ENCODE measurements around the gene KCNK2.

Gene KCNK2

DNA sequence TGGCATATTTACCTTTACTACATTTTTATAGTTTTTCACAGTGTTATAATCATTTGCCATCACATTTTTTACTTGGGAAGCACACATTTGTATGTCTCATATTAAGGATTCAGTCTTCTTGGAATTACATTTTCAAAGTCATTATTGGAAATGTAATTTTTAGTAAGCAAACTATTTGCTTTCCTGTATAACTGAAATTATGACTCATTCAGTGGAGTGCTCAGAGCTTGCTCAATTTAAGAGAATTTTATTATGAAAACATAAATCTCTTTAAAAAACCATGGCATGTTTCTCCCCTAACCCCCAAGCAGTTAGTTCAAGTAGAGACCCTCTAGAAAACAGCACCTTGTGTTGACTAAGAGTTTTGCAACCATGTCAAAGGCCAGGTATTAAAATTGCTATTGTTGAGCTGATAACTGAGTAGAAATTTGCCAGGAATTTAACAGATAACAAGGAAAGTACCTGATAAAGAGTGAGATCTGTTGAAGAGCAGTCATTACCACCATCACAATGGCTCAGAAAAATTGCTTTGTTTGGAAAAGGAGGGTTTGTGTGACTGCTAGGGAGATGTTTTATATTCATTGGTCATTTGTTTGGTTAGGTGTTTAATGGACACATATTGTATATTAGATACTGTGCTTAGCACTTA is 105.9 kb downstream of the KCNK2 start:
- H3K27ac ChIP-seq (ENCODE audit: low read depth, low read length), result no peak overlapping the region
- no peaks in the 10 kb centered on the region for H3K27me3 ChIP-seq (ENCODE audit: control insufficient read depth, insufficient read depth, low read length)
- no peak overlapping the region for H3K4me3 ChIP-seq (ENCODE audit: low read length)
- no peaks in the 10 kb centered on the region for H3K36me3 ChIP-seq (ENCODE audit: control insufficient read depth, insufficient read depth, low read length)
- no peaks in the 10 kb centered on the region for H3K4me1 ChIP-seq (ENCODE audit: control insufficient read depth, insufficient read depth, low read length)
- no peak overlapping the region for H3K9ac ChIP-seq (ENCODE audit: low read length)

DNA sequence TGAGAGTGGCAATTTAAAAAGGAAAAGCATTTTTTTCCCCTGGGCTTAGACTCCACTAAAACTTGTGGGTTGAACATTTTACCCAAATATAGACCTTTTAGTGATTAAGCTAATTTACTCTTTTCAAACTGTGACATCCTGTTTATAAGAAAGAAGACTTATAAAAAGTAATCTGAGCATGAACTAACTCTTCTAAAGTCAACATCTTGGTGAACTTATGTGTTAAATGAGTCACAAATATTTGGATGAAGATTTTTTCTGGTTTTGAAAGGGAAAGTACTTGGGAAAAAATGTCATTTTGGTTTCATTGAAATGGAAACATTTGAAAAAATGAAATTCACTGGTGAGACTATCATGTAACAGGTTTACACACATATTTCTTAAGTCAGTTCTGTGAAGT is 109.8 kb downstream of the KCNK2 start:
- Histone ChIP-seq H3K36me3 (ENCODE audit: control insufficient read depth, insufficient read depth, low read length) (no peaks in the 10 kb centered on the region), H3K27ac (ENCODE audit: low read depth, low read length) (no peak overlapping the region), H3K4me1 (ENCODE audit: control insufficient read depth, insufficient read depth, low read length) (no peaks in the 10 kb centered on the region), H3K27me3 (ENCODE audit: control insufficient read depth, insufficient read depth, low read length) (no peaks in the 10 kb centered on the region), H3K9ac (ENCODE audit: low read length) (no peak overlapping the region), H3K4me3 (ENCODE audit: low read length) (no peak overlapping the region)

DNA sequence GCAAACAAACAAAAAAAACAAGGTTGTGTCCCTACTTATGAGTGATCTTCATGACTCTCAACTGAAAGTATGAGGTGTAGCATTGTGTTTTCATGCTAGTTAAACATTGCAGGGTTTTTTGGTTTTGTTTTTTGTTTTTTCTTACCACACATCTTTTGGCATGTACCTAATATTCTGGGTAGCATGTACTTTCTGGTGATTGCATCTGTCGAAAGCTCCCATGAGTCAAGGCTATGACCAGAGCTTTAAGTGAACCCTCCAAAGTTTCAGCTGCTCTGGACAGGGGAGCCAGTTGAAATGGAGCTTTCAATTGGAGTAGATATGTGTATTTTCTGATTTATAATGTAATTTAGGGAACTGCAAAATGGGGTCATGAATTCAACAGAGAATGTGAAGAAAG is 115.5 kb downstream of the KCNK2 start:
- H3K36me3 ChIP-seq (ENCODE audit: control insufficient read depth, insufficient read depth, low read length), result no peaks in the 10 kb centered on the region
- H3K4me3 ChIP-seq (ENCODE audit: low read length), result no peak overlapping the region
- H3K4me1 ChIP-seq (ENCODE audit: control insufficient read depth, insufficient read depth, low read length), result no peaks in the 10 kb centered on the region

DNA sequence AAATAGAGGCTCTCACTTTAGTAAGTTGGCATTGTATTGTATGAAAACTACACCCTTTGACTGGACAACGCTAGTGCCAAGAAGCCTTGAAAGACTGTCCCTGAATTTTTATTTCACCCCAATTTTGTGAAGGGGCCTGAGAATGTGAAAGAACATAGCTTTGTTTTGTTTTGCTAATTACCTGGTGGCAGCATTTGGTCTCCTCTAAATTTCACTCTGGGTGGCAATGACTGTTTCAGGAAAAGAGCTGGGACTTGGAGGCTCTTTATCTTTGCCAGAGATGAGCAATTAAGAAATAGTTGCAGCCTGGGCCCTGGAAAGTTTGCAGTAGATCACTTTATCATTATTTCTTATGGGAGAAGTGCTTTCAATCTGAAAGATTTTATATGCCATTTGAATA is 117.6 kb downstream of the KCNK2 start:
- Histone ChIP-seq H3K4me1 (ENCODE audit: control insufficient read depth, insufficient read depth, low read length) (no peaks in the 10 kb centered on the region), H3K36me3 (ENCODE audit: control insufficient read depth, insufficient read depth, low read length) (no peaks in the 10 kb centered on the region), H3K4me3 (ENCODE audit: low read length) (no peak overlapping the region), H3K27me3 (ENCODE audit: control insufficient read depth, insufficient read depth, low read length) (no peaks in the 10 kb centered on the region), H3K27ac (ENCODE audit: low read depth, low read length) (no peak overlapping the region), H3K9ac (ENCODE audit: low read length) (no peak overlapping the region)

More for the DNA sequence above, 115.5 kb downstream of the KCNK2 start:
- H3K9ac ChIP-seq (ENCODE audit: low read length), result no peak overlapping the region
- no peaks in the 10 kb centered on the region for H3K27me3 ChIP-seq (ENCODE audit: control insufficient read depth, insufficient read depth, low read length)
- no peak overlapping the region for H3K27ac ChIP-seq (ENCODE audit: low read depth, low read length)

DNA sequence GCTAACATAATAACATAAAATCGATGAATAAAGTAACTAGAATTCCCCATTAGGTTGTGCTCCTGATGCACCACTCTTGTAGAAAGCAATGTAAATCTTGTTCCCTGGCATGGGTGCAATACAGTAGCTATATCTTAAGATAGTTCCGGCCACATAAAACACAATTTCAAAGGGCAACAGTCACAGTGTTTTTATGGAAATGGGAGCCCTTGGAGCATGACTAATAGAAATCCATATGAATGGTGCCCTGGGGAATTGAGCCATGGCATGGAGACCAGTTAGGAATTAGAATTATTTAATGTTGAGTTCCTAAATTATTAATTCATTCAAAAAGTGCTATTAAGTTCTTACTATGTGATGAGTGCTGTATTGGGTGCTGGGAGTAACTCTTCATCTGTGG is 118.7 kb downstream of the KCNK2 start:
- no peak overlapping the region for H3K4me3 ChIP-seq (ENCODE audit: low read length)
- no peaks in the 10 kb centered on the region for H3K4me1 ChIP-seq (ENCODE audit: control insufficient read depth, insufficient read depth, low read length)
- no peak overlapping the region for H3K27ac ChIP-seq (ENCODE audit: low read depth, low read length)
- no peak overlapping the region for H3K9ac ChIP-seq (ENCODE audit: low read length)
- H3K36me3 ChIP-seq (ENCODE audit: control insufficient read depth, insufficient read depth, low read length), result no peaks in the 10 kb centered on the region
- H3K27me3 ChIP-seq (ENCODE audit: control insufficient read depth, insufficient read depth, low read length), result no peaks in the 10 kb centered on the region

DNA sequence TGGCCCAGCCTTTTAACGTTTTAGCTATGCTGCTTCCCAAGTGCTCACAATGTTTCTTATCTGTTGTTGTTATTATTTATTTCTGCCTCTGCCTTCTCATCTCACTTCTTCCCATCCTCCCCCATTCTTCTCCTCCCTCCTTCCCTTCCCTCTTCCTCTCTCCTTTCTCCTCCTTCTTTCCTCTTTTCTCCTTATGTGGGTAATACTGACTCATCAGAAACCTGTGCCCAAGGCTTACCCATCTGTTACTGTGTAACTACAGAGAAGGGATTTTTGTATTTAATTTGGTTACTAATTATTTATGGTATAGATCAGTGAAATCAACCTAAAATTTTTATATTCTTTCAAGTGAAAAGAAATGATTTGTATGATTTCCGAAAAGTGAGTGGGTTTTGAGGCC is 120.3 kb downstream of the KCNK2 start:
- no peaks in the 10 kb centered on the region for H3K4me1 ChIP-seq (ENCODE audit: control insufficient read depth, insufficient read depth, low read length)
- H3K27ac ChIP-seq (ENCODE audit: low read depth, low read length), result no peak overlapping the region
- no peaks in the 10 kb centered on the region for H3K36me3 ChIP-seq (ENCODE audit: control insufficient read depth, insufficient read depth, low read length)
- H3K4me3 ChIP-seq (ENCODE audit: low read length), result no peak overlapping the region
- no peak overlapping the region for H3K9ac ChIP-seq (ENCODE audit: low read length)
- no peaks in the 10 kb centered on the region for H3K27me3 ChIP-seq (ENCODE audit: control insufficient read depth, insufficient read depth, low read length)

DNA sequence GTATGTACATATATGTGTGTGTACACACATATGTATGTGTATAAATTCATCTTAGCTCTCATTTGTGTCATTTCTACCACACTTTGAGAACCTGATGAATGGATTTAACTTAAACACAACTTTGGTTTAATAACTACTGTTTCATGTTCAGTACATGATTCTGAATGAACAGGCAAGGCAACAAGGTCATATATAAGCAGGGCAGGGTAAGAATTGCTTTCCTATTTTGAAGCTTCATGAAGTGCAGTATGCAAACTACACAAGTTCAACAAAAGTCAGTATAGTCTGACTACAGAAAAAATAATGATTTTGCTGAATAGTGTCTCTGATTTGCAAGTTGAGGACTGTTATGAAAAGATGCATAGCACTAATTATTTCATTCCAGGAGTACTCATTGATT is 127.6 kb downstream of the KCNK2 start:
- H3K4me3 ChIP-seq (ENCODE audit: low read length), result no peak overlapping the region
- no peaks in the 10 kb centered on the region for H3K27me3 ChIP-seq (ENCODE audit: control insufficient read depth, insufficient read depth, low read length)
- no peak overlapping the region for H3K27ac ChIP-seq (ENCODE audit: low read depth, low read length)
- H3K4me1 ChIP-seq (ENCODE audit: control insufficient read depth, insufficient read depth, low read length), result no peaks in the 10 kb centered on the region
- H3K9ac ChIP-seq (ENCODE audit: low read length), result no peak overlapping the region
- H3K36me3 ChIP-seq (ENCODE audit: control insufficient read depth, insufficient read depth, low read length), result no peaks in the 10 kb centered on the region

DNA sequence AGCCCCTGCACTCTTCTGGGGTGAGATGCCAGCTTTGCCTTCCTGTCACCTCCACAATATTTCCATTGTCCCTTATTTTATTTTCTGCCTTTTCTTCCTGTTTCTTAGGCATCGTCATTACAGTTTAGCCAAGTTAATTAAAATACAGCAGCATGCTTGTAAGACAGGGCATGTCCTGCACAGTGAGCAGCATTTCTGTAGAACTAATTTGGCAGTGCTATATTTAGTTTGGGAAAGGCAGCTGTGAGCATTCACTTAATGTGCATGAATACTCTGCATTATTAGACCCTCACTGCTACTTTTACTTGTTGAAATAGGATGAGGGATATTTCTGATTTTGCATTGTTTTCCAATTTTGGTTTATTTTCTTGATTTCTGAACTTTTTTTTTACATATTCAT is 133.3 kb downstream of the KCNK2 start:
- no peak overlapping the region for H3K4me3 ChIP-seq (ENCODE audit: low read length)
- no peaks in the 10 kb centered on the region for H3K36me3 ChIP-seq (ENCODE audit: control insufficient read depth, insufficient read depth, low read length)
- H3K27ac ChIP-seq (ENCODE audit: low read depth, low read length), result no peak overlapping the region
- no peaks in the 10 kb centered on the region for H3K27me3 ChIP-seq (ENCODE audit: control insufficient read depth, insufficient read depth, low read length)
- no peak overlapping the region for H3K9ac ChIP-seq (ENCODE audit: low read length)
- H3K4me1 ChIP-seq (ENCODE audit: control insufficient read depth, insufficient read depth, low read length), result no peaks in the 10 kb centered on the region

DNA sequence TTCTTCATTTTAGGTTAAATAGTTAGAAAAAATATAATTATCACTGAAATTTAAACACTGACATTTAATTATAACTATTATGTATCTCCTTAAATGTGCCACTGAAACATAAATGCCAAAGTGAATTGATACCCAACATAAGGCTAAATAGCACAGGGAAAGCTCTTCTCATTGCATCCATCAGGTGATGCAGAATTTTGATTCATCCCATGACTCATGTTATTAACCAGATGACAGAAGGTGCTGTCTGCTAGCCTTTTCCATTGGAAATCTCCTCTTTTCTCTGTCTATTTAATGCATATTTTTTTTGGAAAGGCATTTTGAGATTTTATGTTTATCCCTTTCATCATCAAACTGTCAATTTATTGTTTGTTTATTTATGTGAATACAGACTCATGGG is 136.8 kb downstream of the KCNK2 start:
- Histone ChIP-seq H3K27ac (ENCODE audit: low read depth, low read length) (no peak overlapping the region), H3K4me1 (ENCODE audit: control insufficient read depth, insufficient read depth, low read length) (no peaks in the 10 kb centered on the region), H3K9ac (ENCODE audit: low read length) (no peak overlapping the region), H3K27me3 (ENCODE audit: control insufficient read depth, insufficient read depth, low read length) (no peaks in the 10 kb centered on the region), H3K4me3 (ENCODE audit: low read length) (no peak overlapping the region), H3K36me3 (ENCODE audit: control insufficient read depth, insufficient read depth, low read length) (no peaks in the 10 kb centered on the region)

DNA sequence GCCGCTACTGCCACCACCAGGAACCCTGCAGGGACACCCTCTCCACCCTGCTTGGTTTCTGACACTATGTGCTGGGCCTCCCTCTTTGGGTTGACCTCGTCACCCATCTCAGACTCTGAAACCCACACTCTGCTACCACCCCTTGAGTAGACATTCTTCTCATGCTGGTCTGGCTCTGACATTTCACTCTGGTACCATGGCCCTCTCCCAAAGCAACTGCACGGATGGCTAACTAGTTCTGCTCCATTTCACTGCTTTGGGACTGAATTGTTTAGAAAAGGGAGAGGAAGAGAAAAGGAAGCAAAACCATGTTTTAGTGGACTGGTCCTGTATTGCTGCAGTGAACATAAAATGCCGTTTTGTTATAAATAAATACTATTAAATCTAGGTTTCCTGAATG is 137.8 kb downstream of the KCNK2 start:
- H3K36me3 ChIP-seq (ENCODE audit: control insufficient read depth, insufficient read depth, low read length), result no peaks in the 10 kb centered on the region
- no peak overlapping the region for H3K9ac ChIP-seq (ENCODE audit: low read length)

DNA sequence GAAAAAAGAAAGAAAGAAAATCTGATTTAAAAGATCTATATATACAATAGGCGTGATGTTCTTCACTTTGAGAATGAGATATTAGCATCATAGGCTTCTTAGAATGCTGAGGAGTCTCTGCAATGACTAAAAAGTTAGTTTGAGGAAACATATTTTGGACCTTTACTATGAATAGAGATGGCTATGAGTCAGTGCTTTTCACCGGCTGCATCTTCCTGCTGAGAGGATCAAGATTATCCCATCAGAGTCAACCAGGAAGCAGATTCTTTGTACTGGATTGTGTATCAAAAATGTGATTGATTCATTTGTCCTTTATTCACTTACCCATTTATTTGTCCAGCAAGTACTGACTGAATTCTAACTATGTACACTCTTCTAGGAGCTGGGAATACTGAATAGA is 144.2 kb downstream of the KCNK2 start:
- Histone ChIP-seq H3K4me1 (ENCODE audit: control insufficient read depth, insufficient read depth, low read length) (no peaks in the 10 kb centered on the region), H3K4me3 (ENCODE audit: low read length) (no peak overlapping the region), H3K36me3 (ENCODE audit: control insufficient read depth, insufficient read depth, low read length) (no peaks in the 10 kb centered on the region), H3K27ac (ENCODE audit: low read depth, low read length) (no peak overlapping the region), H3K27me3 (ENCODE audit: control insufficient read depth, insufficient read depth, low read length) (no peaks in the 10 kb centered on the region), H3K9ac (ENCODE audit: low read length) (no peak overlapping the region)

More for the DNA sequence above, 137.8 kb downstream of the KCNK2 start:
- Histone ChIP-seq H3K27me3 (ENCODE audit: control insufficient read depth, insufficient read depth, low read length) (no peaks in the 10 kb centered on the region), H3K4me3 (ENCODE audit: low read length) (no peak overlapping the region), H3K27ac (ENCODE audit: low read depth, low read length) (no peak overlapping the region), H3K4me1 (ENCODE audit: control insufficient read depth, insufficient read depth, low read length) (no peaks in the 10 kb centered on the region)

DNA sequence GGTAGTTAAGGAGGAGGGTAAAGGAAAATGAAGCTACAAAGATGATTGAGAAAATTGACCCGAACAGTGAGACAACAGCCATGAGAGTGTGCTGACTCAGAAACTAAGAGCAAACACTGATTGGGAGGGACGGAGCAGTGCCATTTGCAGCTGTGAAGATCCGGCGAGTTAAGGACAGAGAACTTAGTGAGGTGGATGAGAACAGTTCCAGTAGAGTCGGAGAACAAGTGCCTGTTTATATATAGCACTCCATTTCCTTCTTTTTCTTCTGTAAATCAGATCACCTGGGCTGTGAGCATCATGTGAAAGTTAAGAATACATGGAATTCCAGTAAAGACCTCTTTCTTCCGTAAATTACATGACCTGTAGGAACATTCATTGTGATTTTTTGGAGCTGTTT is 145.7 kb downstream of the KCNK2 start:
- Histone ChIP-seq H3K36me3 (ENCODE audit: control insufficient read depth, insufficient read depth, low read length) (no peaks in the 10 kb centered on the region), H3K27ac (ENCODE audit: low read depth, low read length) (no peak overlapping the region), H3K27me3 (ENCODE audit: control insufficient read depth, insufficient read depth, low read length) (no peaks in the 10 kb centered on the region), H3K4me3 (ENCODE audit: low read length) (no peak overlapping the region), H3K9ac (ENCODE audit: low read length) (no peak overlapping the region), H3K4me1 (ENCODE audit: control insufficient read depth, insufficient read depth, low read length) (no peaks in the 10 kb centered on the region)

DNA sequence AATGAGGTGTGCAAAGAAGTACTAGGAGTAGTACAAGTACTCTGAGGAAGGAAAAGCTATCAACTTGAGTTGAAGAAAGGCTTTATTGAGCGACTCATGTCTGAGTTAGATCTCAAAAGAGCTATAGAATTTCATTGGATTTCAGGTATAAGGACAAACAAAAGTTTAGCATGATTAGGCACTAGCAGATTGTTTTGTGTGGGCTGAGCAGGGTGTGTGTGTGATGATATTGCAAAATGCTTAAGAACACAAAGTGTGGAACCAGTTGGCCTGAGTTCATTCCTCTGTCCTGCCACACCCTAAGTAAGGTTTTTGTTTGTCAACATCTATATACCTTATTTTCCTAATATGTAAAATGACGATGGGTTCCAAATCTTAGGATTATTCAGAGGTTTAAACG is 158.9 kb downstream of the KCNK2 start:
- Histone ChIP-seq H3K4me3 (ENCODE audit: low read length) (no peak overlapping the region), H3K9ac (ENCODE audit: low read length) (no peak overlapping the region), H3K36me3 (ENCODE audit: control insufficient read depth, insufficient read depth, low read length) (no peaks in the 10 kb centered on the region), H3K27me3 (ENCODE audit: control insufficient read depth, insufficient read depth, low read length) (no peaks in the 10 kb centered on the region), H3K4me1 (ENCODE audit: control insufficient read depth, insufficient read depth, low read length) (no peaks in the 10 kb centered on the region), H3K27ac (ENCODE audit: low read depth, low read length) (no peak overlapping the region)
